GM18498 (cell line): Measurements from ENCODE around the gene SBDS.
"Not testable (repeated sequence)": the region's sequence is repeated elsewhere in the genome, so short reads cannot be mapped to it uniquely, and the experiment has no call there.

Source experiments
- ATAC-seq: cut with Tn5 transposase; IDR thresholded peaks from one replicate; pipeline ENCODE4 v1.9.1; 2021; ENCODE audit warnings: mild to moderate bottlenecking, moderate library complexity; ENCODE audit not compliant: unreplicated experiment

Gene SBDS

GRCh38 chr7:66996444-66997191, 1.2 kb upstream of the SBDS start, which contains the start of gene TYW1:
TSS of gene TYW1 (plus strand) at chr7:66996833. CDS start at chr7:66996979, 146 bp downstream.
- peak; percentile 84 for ATAC-seq

- ATAC-seq: peak; percentile 40
These were observed 716 bp downstream of the SBDS start for GRCh38 chr7:66994691-66995049.

- not testable (repeated sequence) for ATAC-seq
These were observed 1.3 kb downstream of the SBDS start for GRCh38 chr7:66994051-66994450.

- not testable (repeated sequence) for ATAC-seq
These were observed 5.8 kb downstream of the SBDS start for GRCh38 chr7:66989552-66989951.

GRCh38 chr7:66980336-66980735, 15.1 kb downstream of the SBDS start:
- ATAC-seq: not testable (repeated sequence)

GRCh38 chr7:66979013-66979412, 16.4 kb downstream of the SBDS start:
- ATAC-seq: not testable (repeated sequence)

GRCh38 chr7:66978312-66978711, 17.1 kb downstream of the SBDS start:
- not testable (repeated sequence) for ATAC-seq

- no peak for ATAC-seq
These were observed 20.3 kb downstream of the SBDS start for GRCh38 chr7:66974986-66975590.

- no peak for ATAC-seq
These were observed 25.1 kb downstream of the SBDS start for GRCh38 chr7:66970310-66970709.

- not testable (repeated sequence) for ATAC-seq
These were observed 26.4 kb downstream of the SBDS start for GRCh38 chr7:66969001-66969400.

- ATAC-seq: no peak
These were observed 28.4 kb downstream of the SBDS start for GRCh38 chr7:66967029-66967428.

- no peak for ATAC-seq
These were observed 31.0 kb downstream of the SBDS start for GRCh38 chr7:66964411-66964810.

- no peak for ATAC-seq
These were observed 34.3 kb downstream of the SBDS start for GRCh38 chr7:66961096-66961495.

- ATAC-seq: no peak
These were observed 35.2 kb downstream of the SBDS start for GRCh38 chr7:66960192-66960591.

GRCh38 chr7:66958538-66959350, 36.6 kb downstream of the SBDS start:
- ATAC-seq: no peak

GRCh38 chr7:66957595-66958290, 37.6 kb downstream of the SBDS start:
- ATAC-seq: no peak

- ATAC-seq: no peak
These were observed 42.4 kb downstream of the SBDS start for GRCh38 chr7:66953044-66953427.

- ATAC-seq: no peak
These were observed 42.9 kb downstream of the SBDS start for GRCh38 chr7:66952343-66953043.

GRCh38 chr7:66950763-66951162, 44.6 kb downstream of the SBDS start:
- ATAC-seq: no peak

- no peak for ATAC-seq
These were observed 45.1 kb downstream of the SBDS start for GRCh38 chr7:66950311-66950710.
